Measurements from ENCODE around the gene MRTO4. TPM values are rescaled to one million over a fixed set of nuclear protein-coding genes. Genes with fewer than 3 reads are reported as not detected.

MRTO4 gene
- total and polyA plus RNA-seq, 9 of the 15 experiments (the other 6 are each of a cell fraction or from before 2014, with no cell fraction given), result 62.0 to 173 (median 146) TPM

DNA sequence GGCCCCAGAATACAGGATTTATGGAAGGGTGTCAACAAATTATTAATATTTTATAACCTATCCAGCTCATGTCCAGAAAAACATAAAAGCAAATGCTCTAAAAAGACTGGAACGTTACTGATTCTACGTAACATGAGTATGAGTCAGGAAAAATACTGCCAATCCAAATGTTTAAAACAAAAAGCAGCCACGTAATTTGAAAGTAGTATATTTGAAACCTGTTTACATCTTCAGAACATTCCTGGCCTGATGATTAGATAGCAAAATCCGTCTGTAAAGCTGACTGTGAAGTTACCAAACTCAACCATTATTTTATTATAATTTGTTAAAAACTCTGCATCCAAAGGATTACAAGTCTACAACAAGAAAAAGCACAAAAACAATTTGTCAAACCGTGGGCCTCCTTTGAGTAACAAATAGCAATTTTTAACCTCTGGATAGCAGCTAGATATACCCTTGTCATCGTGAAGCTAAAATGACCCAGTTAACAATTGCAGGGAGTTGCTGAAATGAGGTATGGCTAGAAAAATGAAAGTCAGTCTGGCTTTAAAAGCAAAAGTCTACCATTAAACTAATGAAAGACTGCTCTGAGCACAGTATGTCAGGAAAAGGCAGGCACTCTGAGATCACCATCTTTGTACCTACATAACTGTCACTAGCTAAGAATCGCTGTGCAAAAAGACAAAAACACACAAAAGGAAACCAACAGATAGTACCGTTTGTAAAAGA, 42.7 kb upstream of the MRTO4 start (continued):
- TF ChIP-seq POLR2H (tag; IDR thresholded peaks at IDR 0.05; ENCODE audit: low read depth), result 0 out of 2 replicates have a peak, but pooled peaks have one; percentile 41
- TF ChIP-seq, protein P1, sequence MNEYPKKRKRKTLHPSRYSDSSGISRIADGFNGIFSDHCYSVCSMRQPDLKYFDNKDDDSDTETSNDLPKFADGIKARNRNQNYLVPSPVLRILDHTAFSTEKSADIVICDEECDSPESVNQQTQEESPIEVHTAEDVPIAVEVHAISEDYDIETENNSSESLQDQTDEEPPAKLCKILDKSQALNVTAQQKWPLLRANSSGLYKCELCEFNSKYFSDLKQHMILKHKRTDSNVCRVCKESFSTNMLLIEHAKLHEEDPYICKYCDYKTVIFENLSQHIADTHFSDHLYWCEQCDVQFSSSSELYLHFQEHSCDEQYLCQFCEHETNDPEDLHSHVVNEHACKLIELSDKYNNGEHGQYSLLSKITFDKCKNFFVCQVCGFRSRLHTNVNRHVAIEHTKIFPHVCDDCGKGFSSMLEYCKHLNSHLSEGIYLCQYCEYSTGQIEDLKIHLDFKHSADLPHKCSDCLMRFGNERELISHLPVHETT (CRISPR knock-in tag; conservative IDR thresholded peaks at IDR 0.05 in 1 of 2, IDR thresholded peaks at IDR 0.05 in 1 of 2), result no peak
- TF ChIP-seq, protein P2, sequence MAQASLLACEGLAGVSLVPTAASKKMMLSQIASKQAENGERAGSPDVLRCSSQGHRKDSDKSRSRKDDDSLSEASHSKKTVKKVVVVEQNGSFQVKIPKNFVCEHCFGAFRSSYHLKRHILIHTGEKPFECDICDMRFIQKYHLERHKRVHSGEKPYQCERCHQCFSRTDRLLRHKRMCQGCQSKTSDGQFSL (CRISPR knock-in tag; IDR thresholded peaks at IDR 0.05), result no peak
- TF ChIP-seq, protein P2 (tag; IDR thresholded peaks at IDR 0.05), result no peak
- TF ChIP-seq KDM5B (IDR thresholded peaks at IDR 0.05; ENCODE audit: insufficient replicate concordance, low read depth, low read length), result no peak
- TF ChIP-seq, protein P3, sequence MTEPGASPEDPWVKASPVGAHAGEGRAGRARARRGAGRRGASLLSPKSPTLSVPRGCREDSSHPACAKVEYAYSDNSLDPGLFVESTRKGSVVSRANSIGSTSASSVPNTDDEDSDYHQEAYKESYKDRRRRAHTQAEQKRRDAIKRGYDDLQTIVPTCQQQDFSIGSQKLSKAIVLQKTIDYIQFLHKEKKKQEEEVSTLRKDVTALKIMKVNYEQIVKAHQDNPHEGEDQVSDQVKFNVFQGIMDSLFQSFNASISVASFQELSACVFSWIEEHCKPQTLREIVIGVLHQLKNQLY (CRISPR knock-in tag; conservative IDR thresholded peaks at IDR 0.05), result no peak
- TF ChIP-seq, protein P4, sequence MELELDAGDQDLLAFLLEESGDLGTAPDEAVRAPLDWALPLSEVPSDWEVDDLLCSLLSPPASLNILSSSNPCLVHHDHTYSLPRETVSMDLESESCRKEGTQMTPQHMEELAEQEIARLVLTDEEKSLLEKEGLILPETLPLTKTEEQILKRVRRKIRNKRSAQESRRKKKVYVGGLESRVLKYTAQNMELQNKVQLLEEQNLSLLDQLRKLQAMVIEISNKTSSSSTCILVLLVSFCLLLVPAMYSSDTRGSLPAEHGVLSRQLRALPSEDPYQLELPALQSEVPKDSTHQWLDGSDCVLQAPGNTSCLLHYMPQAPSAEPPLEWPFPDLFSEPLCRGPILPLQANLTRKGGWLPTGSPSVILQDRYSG (tag; conservative IDR thresholded peaks at IDR 0.05; ENCODE audit: low read depth), result no peak
- TF ChIP-seq C11orf30 (IDR thresholded peaks at IDR 0.05; ENCODE audit: low read depth), result peak; percentile 8; the same call in 1 of the 2 replicates
- TF ChIP-seq, protein P5, sequence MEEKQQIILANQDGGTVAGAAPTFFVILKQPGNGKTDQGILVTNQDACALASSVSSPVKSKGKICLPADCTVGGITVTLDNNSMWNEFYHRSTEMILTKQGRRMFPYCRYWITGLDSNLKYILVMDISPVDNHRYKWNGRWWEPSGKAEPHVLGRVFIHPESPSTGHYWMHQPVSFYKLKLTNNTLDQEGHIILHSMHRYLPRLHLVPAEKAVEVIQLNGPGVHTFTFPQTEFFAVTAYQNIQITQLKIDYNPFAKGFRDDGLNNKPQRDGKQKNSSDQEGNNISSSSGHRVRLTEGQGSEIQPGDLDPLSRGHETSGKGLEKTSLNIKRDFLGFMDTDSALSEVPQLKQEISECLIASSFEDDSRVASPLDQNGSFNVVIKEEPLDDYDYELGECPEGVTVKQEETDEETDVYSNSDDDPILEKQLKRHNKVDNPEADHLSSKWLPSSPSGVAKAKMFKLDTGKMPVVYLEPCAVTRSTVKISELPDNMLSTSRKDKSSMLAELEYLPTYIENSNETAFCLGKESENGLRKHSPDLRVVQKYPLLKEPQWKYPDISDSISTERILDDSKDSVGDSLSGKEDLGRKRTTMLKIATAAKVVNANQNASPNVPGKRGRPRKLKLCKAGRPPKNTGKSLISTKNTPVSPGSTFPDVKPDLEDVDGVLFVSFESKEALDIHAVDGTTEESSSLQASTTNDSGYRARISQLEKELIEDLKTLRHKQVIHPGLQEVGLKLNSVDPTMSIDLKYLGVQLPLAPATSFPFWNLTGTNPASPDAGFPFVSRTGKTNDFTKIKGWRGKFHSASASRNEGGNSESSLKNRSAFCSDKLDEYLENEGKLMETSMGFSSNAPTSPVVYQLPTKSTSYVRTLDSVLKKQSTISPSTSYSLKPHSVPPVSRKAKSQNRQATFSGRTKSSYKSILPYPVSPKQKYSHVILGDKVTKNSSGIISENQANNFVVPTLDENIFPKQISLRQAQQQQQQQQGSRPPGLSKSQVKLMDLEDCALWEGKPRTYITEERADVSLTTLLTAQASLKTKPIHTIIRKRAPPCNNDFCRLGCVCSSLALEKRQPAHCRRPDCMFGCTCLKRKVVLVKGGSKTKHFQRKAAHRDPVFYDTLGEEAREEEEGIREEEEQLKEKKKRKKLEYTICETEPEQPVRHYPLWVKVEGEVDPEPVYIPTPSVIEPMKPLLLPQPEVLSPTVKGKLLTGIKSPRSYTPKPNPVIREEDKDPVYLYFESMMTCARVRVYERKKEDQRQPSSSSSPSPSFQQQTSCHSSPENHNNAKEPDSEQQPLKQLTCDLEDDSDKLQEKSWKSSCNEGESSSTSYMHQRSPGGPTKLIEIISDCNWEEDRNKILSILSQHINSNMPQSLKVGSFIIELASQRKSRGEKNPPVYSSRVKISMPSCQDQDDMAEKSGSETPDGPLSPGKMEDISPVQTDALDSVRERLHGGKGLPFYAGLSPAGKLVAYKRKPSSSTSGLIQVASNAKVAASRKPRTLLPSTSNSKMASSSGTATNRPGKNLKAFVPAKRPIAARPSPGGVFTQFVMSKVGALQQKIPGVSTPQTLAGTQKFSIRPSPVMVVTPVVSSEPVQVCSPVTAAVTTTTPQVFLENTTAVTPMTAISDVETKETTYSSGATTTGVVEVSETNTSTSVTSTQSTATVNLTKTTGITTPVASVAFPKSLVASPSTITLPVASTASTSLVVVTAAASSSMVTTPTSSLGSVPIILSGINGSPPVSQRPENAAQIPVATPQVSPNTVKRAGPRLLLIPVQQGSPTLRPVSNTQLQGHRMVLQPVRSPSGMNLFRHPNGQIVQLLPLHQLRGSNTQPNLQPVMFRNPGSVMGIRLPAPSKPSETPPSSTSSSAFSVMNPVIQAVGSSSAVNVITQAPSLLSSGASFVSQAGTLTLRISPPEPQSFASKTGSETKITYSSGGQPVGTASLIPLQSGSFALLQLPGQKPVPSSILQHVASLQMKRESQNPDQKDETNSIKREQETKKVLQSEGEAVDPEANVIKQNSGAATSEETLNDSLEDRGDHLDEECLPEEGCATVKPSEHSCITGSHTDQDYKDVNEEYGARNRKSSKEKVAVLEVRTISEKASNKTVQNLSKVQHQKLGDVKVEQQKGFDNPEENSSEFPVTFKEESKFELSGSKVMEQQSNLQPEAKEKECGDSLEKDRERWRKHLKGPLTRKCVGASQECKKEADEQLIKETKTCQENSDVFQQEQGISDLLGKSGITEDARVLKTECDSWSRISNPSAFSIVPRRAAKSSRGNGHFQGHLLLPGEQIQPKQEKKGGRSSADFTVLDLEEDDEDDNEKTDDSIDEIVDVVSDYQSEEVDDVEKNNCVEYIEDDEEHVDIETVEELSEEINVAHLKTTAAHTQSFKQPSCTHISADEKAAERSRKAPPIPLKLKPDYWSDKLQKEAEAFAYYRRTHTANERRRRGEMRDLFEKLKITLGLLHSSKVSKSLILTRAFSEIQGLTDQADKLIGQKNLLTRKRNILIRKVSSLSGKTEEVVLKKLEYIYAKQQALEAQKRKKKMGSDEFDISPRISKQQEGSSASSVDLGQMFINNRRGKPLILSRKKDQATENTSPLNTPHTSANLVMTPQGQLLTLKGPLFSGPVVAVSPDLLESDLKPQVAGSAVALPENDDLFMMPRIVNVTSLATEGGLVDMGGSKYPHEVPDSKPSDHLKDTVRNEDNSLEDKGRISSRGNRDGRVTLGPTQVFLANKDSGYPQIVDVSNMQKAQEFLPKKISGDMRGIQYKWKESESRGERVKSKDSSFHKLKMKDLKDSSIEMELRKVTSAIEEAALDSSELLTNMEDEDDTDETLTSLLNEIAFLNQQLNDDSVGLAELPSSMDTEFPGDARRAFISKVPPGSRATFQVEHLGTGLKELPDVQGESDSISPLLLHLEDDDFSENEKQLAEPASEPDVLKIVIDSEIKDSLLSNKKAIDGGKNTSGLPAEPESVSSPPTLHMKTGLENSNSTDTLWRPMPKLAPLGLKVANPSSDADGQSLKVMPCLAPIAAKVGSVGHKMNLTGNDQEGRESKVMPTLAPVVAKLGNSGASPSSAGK (IDR thresholded peaks at IDR 0.05), result no peak

Measured in K562 (cell line).